ENCODE results near the gene SKOR1. TPM values are rescaled to one million over a fixed set of nuclear protein-coding genes. Genes with fewer than 3 reads are reported as not detected.

The SKOR1 gene
- polyA plus RNA-seq, 1 experiment = 0.02 TPM

- no peak overlapping the region for H3K4me3 ChIP-seq (ENCODE audit: low read depth, low read length)
- no peaks in the 10 kb centered on the region for H3K36me3 ChIP-seq (ENCODE audit: control insufficient read depth, insufficient read depth, low read length)
- ChIA-PET CTCF (interaction anchor here (0.7 to 4.5 kb wide), 37 partner anchors 10 to 367 kb away, joined by 3 to 50 read pairs (median 5); partner anchors contain the start of genes CALML4, CLN6 and PIAS1), POLR2A (no interaction called here)
- no peak for DNase-seq (ENCODE audit: low read depth)
- no peaks in the 10 kb centered on the region for H3K27me3 ChIP-seq (ENCODE audit: control insufficient read depth, insufficient read depth, low read length)
- TF ChIP-seq CTCF (IDR thresholded peaks at IDR 0.05; ENCODE audit: insufficient read depth, low read depth, low read length) = no peak
Observed at GRCh38 chr15:67862750-67863441, 37.6 kb downstream of the SKOR1 start.

GRCh38 chr15:67863442-67863987 is 38.2 kb downstream of the SKOR1 start:
- no peak for DNase-seq (ENCODE audit: low read depth)
- Histone ChIP-seq H3K27me3 (ENCODE audit: control insufficient read depth, insufficient read depth, low read length) (no peaks in the 10 kb centered on the region), H3K4me3 (ENCODE audit: low read depth, low read length) (peak overlapping the region; percentile 27), H3K36me3 (ENCODE audit: control insufficient read depth, insufficient read depth, low read length) (no peaks in the 10 kb centered on the region)
- peak; percentile 94 for TF ChIP-seq CTCF (IDR thresholded peaks at IDR 0.05; ENCODE audit: insufficient read depth, low read depth, low read length)
- CTCF ChIA-PET = interaction anchor here (0.6 to 4.5 kb wide), 44 partner anchors 10 to 366 kb away, joined by 3 to 50 read pairs (median 4); partner anchors contain the start of genes CALML4, CLN6 and PIAS1
- POLR2A ChIA-PET = no interaction called here

GRCh38 chr15:67865331-67865730 is 40.0 kb downstream of the SKOR1 start:
- no peak for DNase-seq (ENCODE audit: low read depth)
- ChIA-PET POLR2A (no interaction called here), CTCF (no interaction called here)
- H3K27me3 ChIP-seq (ENCODE audit: control insufficient read depth, insufficient read depth, low read length) = no peaks in the 10 kb centered on the region
- H3K4me3 ChIP-seq (ENCODE audit: low read depth, low read length) = no peak overlapping the region
- TF ChIP-seq CTCF (IDR thresholded peaks at IDR 0.05; ENCODE audit: insufficient read depth, low read depth, low read length) = no peak
- no peaks in the 10 kb centered on the region for H3K36me3 ChIP-seq (ENCODE audit: control insufficient read depth, insufficient read depth, low read length)

- DNase-seq (ENCODE audit: low read depth) = no peak
- ChIA-PET POLR2A (no interaction called here), CTCF (interaction anchor here (1.4 kb wide), 1 partner anchor 289 kb away, joined by 5 read pairs; no protein-coding TSS in a partner anchor)
- Histone ChIP-seq H3K4me3 (ENCODE audit: low read depth, low read length) (no peak overlapping the region), H3K27me3 (ENCODE audit: control insufficient read depth, insufficient read depth, low read length) (no peaks in the 10 kb centered on the region), H3K36me3 (ENCODE audit: control insufficient read depth, insufficient read depth, low read length) (no peaks in the 10 kb centered on the region)
- TF ChIP-seq CTCF (IDR thresholded peaks at IDR 0.05; ENCODE audit: insufficient read depth, low read depth, low read length) = no peak
Observed at GRCh38 chr15:67865766-67866165, 40.5 kb downstream of the SKOR1 start.

GRCh38 chr15:67869701-67870100 is 44.4 kb downstream of the SKOR1 start:
- no peak for DNase-seq (ENCODE audit: low read depth)
- ChIA-PET POLR2A (no interaction called here), CTCF (no interaction called here)
- TF ChIP-seq CTCF (IDR thresholded peaks at IDR 0.05; ENCODE audit: insufficient read depth, low read depth, low read length) = no peak
- Histone ChIP-seq H3K36me3 (ENCODE audit: control insufficient read depth, insufficient read depth, low read length) (no peaks in the 10 kb centered on the region), H3K27me3 (ENCODE audit: control insufficient read depth, insufficient read depth, low read length) (no peaks in the 10 kb centered on the region), H3K4me3 (ENCODE audit: low read depth, low read length) (no peak overlapping the region)

Measured in BJ (cell line).